GM19043 (cell line): Measurements from ENCODE around the gene ABCC3.
A peak's percentile ranks its signal among the peaks of the same experiment; 100 is the strongest.
"Not testable (repeated sequence)": the region's sequence is repeated elsewhere in the genome, so short reads cannot be mapped to it uniquely, and the experiment has no call there.

Source experiments
- ATAC-seq: cut with Tn5 transposase; IDR thresholded peaks from one replicate; pipeline ENCODE4 v1.9.1; 2021; ENCODE audit warnings: low read depth; ENCODE audit not compliant: unreplicated experiment

The ABCC3 gene

DNA sequence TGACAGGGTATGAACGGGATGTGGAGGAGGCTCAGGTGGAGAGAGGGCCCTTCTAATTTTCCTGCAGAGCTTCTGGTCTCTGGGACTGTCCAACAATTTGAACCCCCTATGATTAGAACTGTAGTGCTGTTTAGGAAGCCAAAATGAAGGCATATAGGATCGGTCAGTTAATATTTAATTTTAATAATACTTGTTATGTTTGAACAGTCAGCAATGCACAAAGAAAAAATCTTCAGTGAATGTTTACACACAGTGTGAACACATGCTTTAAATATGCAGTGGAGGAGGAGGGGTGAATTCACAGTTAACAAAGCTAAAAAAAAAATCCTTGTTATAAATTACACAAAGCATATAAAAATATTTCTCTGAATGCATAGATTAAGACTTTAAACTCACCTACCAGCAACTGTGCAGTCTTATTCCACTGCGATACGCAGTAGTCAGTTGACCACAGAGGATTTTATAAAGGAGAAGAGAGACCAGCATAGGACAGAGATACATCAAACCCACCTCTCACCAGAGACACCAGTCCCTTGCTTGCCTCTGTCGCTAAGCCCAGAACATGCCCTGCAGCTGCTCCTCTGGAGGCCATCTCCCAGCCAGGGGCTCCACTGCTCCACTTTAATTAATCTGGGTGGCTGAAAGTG is 58.5 kb downstream of the ABCC3 start:
- ATAC-seq, result no peak

DNA sequence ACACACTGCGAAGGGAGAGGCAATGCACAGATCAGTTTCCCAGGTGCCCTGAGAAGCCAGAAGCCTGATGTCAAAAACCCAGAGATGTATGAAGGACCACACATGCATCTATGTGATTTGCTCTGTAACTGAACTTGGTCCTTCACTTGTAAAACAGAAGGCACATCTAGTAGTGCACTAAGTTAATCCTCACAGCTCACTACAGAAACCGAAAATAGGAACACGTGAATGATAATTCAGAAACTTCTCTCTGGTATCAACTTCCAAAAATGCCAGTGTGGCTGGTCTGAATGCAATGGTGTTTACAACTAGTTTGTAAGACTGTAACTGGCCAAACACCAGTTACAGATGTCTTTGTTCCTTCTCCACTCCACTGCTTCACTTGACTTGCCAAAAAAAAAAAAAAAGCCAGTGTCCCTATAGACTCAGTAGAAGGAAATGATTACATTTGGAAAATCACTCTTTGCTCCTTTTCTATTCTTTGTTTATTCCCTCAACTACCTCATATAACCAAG is 61.7 kb downstream of the ABCC3 start:
- ATAC-seq, result no peak

DNA sequence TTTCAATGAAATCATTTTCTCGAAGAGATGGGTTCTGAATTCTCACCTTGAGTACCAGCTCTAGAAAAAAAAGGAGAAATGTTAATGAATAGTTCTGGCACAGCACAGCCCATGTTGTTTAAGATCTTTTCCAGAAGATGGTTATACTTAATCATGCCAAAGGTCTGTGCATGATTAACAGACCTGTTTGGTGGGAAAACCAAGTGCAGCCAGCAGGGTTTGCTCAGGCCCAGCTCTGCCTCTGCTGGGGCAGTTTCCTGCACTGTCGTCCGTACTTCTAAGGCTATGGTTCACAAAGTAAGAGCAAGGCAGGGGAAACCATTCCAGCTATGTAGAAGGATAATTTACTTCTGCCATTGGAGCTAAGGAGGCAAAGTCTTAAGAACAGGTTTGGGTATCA is 62.4 kb downstream of the ABCC3 start:
- no peak for ATAC-seq

DNA sequence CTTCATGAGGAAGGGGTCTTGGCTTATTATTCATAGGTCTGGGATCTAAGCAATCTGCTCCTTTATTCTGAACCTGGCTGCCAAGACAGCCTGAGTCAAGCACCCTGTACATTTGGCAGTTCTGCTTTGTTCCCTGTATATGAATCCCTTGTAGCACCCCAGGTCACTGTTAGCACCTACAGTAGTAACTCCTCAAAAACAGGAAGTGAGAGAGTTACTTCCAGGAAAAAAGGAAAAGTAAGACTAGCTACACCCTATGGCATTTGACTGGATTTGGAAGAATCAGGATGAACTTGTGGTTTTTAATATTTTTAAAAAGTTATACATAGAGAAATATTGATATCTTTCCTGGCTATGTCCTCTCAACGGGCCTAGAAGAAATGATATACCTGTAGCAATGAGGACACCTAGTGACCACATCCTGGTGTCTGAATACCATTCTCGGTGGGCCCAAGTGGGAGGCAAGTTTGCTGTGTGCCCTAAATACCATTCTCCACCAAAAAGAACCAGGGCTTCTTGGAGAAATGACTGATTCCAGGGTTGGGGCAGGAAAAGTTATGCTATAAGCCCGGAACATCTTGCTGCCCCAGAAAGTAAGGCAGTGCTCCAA is 63.1 kb downstream of the ABCC3 start:
- ATAC-seq, result no peak

DNA sequence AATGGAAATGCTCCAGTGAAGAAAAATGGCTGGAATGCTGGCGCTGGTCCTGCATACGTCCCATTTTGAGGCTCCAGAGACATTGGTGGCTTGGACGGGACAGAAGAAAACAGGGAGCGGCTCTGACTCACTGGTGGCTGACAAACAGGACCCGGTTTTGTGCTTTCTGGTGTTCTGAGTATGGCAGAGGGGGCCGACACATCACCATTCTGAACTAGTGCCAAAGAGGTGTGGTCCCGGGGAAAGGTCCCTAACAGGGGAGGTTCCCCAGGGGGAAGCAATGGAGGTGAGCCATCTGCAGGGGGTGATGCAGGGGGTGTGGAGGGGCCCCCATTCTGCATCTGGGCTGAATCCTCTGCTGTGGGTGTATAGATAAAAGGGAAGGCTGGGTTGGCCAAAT is 64.7 kb downstream of the ABCC3 start:
- ATAC-seq, result no peak

DNA sequence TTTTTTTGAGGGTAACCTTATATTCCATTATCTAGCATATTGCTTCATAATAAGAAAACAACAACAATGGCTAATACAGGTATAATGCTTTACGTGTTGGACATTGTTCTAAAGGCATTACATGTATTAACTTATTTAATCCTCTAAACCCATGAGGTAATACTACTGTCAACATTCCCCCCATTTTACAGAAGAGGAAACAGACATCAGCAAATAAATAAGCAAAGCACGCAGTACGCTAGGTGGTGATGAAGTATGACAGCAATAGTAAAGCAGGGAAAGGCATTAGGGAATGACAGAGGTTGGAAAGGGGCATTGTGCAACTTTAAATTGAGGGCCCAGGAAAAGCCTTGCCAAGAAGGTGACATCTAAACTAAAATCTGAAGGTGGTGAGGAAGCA is 68.5 kb downstream of the ABCC3 start:
- ATAC-seq, result no peak

DNA sequence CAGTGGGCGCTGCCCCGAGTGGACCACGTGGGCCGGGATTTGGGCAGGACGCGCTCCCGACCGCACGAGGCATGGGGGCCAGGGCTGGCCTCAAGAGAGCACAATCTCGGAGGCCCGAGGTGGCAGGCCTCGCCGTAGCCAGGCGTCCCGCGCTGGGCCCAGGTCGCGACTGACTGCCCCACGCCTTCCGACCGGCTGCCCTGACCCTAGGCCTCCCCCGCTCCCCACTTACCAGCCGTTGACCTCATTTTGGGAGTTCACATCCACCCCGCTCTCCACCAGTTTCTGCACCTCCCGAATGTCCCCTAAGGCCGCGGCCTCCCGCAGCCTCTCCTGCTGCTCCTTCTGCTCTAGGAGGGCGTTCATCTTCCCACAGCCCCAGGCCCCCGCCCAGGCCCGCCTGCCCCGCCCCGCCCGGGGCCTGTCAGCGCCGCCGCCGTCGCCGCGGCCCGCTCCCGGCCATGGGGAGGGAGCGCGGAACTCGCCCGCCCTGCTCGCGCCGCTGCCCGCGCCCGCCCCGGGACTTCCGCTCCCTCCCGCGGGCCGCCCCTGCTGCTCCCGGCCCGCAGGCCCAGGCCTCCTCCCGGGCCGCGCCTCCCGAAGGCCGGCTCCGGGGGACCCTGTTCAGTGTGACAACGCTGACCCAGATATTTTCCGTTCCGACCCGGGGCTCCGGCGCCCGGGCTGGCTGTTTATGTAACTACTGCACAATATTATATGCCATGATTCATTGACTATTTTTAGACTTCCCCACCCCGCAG is 72.8 kb downstream of the ABCC3 start, which contains the start of gene ANKRD40:
ANKRD40 (minus strand) TSS at position 626 of the 761 bp plus-strand sequence; CDS start at position 366, 260 bp downstream.
- ATAC-seq, result peak; percentile 64

DNA sequence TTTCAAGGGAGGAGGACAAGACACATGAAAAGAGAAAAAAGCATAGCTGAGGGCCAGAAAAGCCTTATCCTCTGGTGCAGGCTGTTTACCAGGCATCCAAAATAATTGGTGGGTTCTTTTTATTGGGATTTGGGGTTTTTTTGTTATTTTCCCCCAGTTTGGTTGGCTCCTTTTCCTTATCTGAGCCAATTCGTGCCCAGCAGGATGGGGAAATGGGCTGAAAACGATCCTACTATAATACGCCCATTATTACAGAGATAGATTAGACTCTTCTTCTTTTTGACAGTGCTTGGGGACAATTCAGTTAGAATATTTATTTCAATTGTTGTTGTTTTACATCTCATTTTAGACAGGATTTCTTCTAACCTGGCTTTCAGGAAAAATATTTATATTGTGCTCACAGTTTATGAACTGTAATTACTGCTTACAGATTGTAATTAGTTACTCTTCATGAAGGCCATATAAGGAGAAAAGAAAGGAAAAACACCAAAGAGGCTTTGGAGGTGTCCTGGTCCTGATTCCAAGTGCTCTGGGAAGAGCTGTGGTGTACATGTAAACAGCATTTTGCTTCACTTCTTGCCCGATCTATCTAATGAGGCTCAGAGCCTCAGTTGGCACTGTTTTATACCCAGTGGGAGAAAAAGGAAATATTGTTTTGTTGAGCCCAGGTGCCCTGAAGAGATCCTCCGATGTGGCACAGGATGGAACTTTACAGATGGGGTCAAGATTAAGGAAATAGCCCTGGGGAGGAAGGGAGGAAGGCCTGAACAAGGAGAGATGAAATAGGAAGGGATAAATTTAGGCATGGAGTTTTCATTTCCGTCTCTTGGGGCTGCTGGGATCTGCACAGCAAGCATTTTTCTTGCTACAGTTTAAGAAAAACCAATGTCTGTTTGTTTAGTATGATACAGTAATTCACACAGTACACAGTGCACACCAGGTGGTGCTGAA is 73.6 kb downstream of the ABCC3 start:
- ATAC-seq, result no peak

DNA sequence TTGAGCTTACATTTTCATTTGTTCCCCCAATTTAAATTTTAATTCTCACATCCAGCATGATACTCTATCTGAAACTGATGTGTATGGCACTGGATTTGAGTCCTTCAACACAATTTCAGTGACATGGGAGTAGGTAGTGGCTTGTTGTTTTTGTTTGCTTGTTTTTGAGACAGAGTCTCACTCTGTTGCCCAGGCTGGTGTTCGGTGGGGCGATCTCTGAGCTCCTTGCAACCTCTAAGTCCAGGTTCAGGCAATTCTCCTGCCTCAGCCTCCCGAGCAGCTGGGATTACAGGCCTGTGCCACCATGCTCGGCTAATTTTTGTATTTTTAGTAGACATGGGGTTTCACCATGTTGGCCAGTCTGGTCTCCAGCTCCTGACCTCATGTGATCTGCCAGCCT is 74.4 kb downstream of the ABCC3 start:
- ATAC-seq, result not testable (repeated sequence)

DNA sequence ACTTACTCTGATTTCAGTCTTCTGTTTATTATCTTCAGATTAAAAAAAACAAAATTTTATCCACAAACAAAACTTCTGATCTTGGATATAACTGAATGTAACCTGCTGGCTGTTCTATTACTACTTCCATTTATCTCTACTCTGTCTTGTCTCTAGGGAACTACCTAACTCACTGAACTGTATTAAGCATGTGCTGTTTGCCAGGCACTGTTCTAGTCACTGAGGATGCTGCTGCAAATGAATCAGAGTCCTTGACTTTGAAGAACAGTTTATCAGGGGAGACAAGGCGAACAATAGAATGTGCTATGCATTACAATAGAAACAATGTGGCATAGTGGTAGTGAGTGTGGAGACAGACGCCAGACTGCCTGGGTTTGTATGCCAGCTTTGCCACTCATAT is 75.3 kb downstream of the ABCC3 start:
- ATAC-seq, result no peak

DNA sequence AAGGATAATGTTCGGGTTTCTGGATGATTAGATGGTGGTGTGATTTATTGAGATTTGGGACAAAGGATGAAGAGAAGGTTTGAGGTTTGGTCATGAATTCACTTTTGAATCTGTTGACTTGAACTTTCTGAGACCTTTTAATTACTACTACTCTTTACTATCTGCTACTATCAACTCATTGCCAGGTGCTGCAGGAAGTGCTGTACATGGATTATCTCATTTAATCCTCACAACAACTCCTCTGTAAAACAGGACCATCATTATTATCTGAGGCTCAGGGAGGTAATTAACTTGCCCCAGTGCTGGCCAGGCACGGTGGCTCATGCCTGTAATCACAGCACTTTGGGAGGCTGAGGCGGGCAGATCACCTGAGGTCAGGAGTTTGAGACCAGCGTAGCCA is 76.0 kb downstream of the ABCC3 start:
- ATAC-seq, result no peak

DNA sequence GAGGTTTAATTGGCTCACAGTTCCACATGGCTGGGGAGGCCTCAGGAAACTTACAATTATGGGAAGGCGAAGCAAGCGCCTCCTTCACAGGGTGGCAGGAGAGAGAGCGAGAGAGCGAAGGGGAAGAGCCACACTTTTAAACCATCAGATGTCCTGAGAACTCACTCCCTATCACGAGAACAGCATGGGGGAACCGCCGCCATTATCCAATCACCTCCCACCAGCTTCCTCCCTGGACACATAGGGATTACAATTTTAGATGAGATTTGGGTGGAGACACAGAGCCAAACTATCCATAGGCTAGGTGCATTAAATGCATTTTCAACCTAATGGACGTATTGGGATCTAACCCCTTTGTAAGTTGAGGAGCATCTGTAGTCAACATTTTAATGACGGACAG is 78.0 kb downstream of the ABCC3 start:
- ATAC-seq, result no peak

DNA sequence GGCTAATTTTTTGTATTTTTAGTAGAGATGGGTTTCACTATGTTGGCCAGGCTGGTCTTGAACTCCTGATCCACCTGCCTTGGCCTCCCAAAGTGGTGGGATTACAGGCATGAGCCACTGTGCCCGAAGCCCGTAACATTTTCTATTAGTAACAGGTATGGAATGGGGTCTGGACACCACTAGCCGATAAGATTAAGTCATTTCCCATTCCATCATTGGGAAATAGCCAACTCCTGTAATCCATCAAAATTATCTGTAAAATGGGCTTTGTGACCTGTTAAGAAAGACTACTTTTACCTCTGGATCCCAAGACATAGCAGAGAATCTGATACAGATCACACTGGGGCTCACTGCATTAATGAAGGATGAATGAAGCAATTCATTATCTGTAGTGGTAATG is 80.8 kb downstream of the ABCC3 start:
- no peak for ATAC-seq

DNA sequence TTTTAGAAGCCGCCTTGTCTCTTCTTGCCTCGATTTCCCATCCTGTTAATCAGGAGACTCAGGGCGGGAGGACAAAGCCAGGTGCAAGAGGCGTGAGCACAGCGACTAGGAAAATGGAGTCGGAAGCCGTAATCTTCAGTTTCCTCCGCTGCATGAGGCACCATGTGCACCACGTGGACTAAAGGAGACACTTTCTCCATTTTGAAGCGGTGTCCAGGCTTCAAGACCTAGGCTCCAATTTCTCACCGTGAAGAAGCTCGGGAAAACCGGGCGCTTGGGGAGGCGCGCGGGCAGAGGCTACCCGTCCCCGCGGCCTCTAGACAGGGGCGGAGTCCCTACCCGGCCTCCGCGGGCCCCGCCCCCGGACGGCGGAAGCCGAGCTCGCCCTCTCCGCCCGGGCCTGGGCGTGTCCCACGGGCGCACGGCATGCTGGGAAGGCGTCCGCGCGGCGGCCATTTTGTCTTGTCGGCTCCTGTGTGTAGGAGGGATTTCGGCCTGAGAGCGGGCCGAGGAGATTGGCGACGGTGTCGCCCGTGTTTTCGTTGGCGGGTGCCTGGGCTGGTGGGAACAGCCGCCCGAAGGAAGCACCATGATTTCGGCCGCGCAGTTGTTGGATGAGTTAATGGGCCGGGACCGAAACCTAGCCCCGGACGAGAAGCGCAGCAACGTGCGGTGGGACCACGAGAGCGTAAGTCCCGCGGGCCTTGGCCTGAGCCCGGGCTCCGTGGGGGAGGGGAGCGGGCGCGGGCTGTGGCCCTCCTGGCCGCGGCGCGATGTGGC is 84.7 kb downstream of the ABCC3 start, which contains the start of gene LUC7L3:
LUC7L3 (plus strand) TSS at position 460 of the 780 bp plus-strand sequence; CDS start at position 590, 130 bp downstream.
- peak; percentile 91 for ATAC-seq

DNA sequence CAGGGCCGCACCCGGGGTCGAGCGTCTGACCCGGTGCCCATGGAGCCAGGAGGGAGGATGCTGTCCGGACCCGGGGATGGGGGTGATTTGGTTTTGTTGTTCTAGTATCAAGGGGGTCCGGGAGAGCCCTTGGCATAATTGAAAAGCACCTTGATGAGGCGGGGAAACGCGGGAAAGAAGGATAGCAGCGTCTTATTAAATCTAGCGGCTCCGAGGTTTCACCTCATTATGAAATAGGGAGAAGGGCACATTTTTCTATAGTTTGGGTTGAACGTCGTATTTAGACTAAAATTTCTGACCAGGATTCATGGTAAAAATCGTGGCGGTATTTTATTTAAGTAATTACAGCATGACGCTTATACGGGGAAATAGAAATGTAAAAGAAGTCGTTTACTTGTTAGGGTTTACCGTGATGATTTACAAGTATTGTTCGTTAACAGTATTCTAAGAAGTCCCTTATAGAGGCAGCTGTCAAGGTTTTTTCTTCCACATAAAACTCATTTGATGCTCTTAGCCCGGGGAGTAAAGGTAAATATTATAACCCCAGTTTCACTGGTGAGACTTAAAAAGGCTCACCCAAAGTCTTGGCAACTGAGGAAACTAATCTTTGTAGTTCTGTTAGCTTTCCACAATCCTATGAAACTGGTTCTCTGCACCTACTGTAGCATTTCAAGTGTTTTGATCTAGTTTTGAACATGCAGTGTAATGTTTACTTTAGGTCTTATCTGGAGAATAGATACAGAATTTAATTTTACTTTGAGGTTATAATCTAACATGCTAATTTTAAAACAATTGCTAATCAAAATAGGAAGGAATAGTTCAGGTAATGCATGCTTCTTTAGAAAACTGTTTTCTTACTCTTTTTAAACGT is 85.5 kb downstream of the ABCC3 start:
- no peak for ATAC-seq

DNA sequence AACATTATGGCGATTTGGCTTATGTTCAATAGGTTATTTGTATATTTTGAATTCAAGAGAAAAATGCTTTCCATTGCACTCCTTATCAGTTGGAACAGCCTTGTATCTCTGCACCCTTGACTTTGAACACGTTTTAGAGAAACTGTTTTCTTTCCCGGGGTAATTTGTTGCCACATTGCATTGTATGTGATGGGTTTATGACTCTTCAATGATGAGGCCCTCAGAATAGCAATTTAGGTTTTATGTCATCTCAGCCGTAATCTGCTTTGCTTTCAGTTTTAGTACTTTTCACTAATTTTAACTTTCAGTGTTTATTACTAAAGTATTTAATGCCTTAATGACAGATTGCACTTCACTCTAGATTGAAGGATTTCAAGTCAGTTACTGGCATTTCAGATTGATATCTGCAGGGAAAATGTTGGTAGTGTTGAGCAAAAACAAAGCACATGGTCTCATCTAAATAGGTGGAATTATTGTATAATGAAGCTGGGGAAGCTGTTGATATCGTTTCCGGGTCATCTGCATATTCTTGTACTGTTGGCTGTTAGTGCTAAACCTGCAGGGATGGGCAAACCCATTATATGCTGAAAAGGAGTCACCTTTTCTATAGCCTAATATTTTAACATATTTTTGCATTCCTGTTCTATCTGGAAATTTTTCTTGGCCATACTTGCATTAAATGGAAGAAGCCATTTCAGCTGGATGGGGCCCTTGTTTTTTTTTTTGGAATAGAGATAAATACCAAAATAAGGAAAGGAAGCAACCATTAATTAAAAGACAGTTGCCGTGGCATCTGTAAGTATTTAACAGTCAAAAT is 86.7 kb downstream of the ABCC3 start:
- ATAC-seq, result no peak

DNA sequence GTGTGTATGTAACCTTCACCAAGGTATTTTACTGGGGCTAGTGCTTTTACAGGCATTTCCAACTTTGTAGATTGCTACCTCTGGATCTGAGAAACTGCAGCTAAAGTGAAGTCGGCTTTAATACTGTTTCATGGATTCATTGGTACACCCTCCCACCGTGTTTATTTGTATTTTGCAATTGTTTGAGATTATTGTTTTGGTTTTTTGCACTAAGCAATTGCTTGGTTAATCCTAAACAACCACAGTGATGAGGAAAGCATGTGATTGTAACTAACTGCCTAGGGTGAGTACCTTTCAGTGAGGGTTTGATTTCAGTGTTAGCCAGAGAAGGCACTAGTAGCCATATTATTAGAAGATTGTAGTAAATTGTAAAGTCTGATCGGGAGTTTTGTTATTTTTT is 88.1 kb downstream of the ABCC3 start:
- ATAC-seq, result no peak

DNA sequence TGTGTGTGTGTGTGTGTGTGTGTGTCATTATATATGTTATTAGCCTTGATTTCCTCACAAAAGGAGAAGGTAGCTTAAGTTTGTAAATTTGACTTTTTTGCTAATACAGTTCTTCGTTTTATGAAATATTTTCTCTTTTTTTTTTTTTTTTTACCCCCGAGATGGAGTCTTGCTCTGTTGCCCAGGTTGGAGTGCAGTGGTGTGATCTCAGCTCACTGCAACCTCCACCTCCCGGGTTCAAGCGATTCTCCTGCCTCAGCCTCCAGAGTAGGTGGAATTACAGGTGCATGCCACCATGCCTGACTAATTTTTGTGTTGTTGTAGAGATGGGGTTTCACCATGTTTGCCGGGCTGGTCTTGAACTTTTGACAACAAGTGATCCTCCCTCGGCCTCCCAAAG is 89.9 kb downstream of the ABCC3 start:
- not testable (repeated sequence) for ATAC-seq
